GM12874 (cell line): ENCODE data around the gene TYSND1.

Experiments used
- CTCF ChIP-seq: IDR thresholded peaks from 2 replicates; pipeline ENCODE4 v1.5.1; 2011; ENCODE audit warnings: low read depth, mild to moderate bottlenecking, control low read depth, low read length, moderate library complexity; ENCODE audit not compliant: insufficient read depth

The TYSND1 gene

GRCh38 chr10:70146489-70147258 is at the start of gene TYSND1:
Gene TYSND1, minus strand, starts transcription at chr10:70146700. Its CDS starts 114 bp downstream, at chr10:70146586.
- peak; percentile 93 for TF ChIP-seq CTCF

- no peak for TF ChIP-seq CTCF
Observed at GRCh38 chr10:70193391-70193844, 46.9 kb upstream of the TYSND1 start.

GRCh38 chr10:70192326-70192968 is 45.9 kb upstream of the TYSND1 start:
- TF ChIP-seq CTCF: no peak

GRCh38 chr10:70191972-70192305 is 45.4 kb upstream of the TYSND1 start:
- TF ChIP-seq CTCF: no peak

GRCh38 chr10:70191161-70191971 is 44.9 kb upstream of the TYSND1 start:
- TF ChIP-seq CTCF: no peak

GRCh38 chr10:70190581-70190980 is 44.1 kb upstream of the TYSND1 start:
- TF ChIP-seq CTCF: no peak

GRCh38 chr10:70190102-70190501 is 43.6 kb upstream of the TYSND1 start:
- TF ChIP-seq CTCF: no peak
